Islet of Langerhans (tissue), 1 donor: ENCODE measurements around the gene UBQLN4.

ENCODE experiments used
- FAIRE-seq: peaks from one replicate; lab custom pipeline; 2011; peaks lifted over from hg19 to GRCh38; lab: Jason Lieb, UNC

UBQLN4 gene

GRCh38 chr1:156012051-156012817, 41.4 kb downstream of the UBQLN4 start:
- FAIRE-seq: no peak

- no peak for FAIRE-seq
These were observed 44.2 kb downstream of the UBQLN4 start for GRCh38 chr1:156009404-156009803.

- no peak for FAIRE-seq
These were observed 46.8 kb downstream of the UBQLN4 start for GRCh38 chr1:156006666-156007376.

- no peak for FAIRE-seq
These were observed 48.6 kb downstream of the UBQLN4 start for GRCh38 chr1:156004843-156005584.

GRCh38 chr1:156003923-156004188, 49.7 kb downstream of the UBQLN4 start:
- FAIRE-seq: no peak

GRCh38 chr1:156002188-156002911, 51.2 kb downstream of the UBQLN4 start:
- FAIRE-seq: no peak

- no peak for FAIRE-seq
These were observed 51.9 kb downstream of the UBQLN4 start for GRCh38 chr1:156001662-156002171.

- no peak for FAIRE-seq
These were observed 52.5 kb downstream of the UBQLN4 start for GRCh38 chr1:156001021-156001661.

GRCh38 chr1:155999964-156000363, 53.6 kb downstream of the UBQLN4 start:
- no peak for FAIRE-seq

- no peak for FAIRE-seq
These were observed 57.4 kb downstream of the UBQLN4 start for GRCh38 chr1:155996166-155996565.

GRCh38 chr1:155993595-155993994, 60.0 kb downstream of the UBQLN4 start:
- no peak for FAIRE-seq

GRCh38 chr1:155990005-155990739, 63.4 kb downstream of the UBQLN4 start:
- no peak for FAIRE-seq

- no peak for FAIRE-seq
These were observed 64.2 kb downstream of the UBQLN4 start for GRCh38 chr1:155989242-155990004.
